GM19238 (cell line): ENCODE results near the gene FER.
"Not testable (repeated sequence)": the region's sequence is repeated elsewhere in the genome, so short reads cannot be mapped to it uniquely, and the experiment has no call there.

ENCODE experiments used
- DNase-seq: peaks from one replicate; pipeline ENCODE4 v3.0.0; 2011; ENCODE audit warnings: low spot score; ENCODE audit not compliant: insufficient read length

The FER gene

GRCh38 chr5:109171437-109172073, 423.9 kb downstream of the FER start:
- not testable (repeated sequence) for DNase-seq

DNA sequence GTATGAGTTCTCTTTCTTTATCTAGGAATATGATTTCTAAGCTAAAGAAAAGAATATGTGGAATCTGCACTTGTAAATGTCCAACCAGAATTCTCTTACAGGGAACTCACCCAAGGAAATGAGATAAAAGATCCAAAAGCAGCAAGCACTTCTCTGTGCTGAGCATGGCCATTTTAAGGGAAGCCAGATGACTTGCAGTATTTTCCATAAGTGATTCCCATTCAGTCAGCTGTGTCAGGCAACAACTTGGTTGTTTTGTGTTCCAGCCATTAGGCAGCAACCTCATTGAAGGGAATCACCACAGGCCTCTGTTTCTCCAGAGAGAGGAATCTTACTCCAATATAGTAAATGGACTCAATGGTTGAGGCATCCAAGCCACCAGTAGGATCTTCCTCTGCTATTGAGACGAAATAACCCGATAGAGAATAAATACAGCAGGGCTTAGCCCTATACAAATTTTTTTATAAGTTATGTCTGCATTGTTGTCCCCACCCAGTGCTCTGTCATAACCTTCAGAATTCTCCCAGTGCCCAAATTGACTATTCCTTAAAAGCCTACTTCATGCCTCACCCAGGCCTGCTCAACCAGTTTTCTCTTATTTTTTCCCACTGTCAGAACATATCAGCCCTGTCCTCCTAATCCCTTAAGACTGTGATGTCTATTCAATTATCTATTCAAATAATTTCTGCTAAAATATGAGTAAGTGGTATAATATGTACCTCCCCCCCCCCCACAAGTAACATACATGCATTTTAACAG, 425.5 kb downstream of the FER start:
- no peak for DNase-seq

DNA sequence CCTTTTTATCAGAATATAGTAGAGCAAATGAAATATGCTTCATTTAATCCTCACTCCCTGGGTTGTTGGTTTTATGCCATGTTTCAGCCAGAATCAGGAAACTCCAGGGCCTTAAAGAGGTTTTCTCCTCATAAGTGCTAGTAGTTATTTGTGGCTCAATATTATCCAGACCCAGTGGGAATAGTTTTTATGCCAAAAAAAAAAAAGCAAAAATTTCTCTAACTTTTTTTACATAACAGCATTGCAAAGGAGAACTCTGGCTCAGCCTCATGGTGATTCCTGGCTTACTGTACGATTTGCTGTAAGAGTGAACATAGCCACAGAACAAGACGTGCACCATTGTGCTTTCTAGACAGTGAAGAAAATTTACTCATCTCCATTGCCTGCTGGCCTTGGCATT, 429.5 kb downstream of the FER start:
- no peak for DNase-seq

- DNase-seq, result no peak
These were observed 430.1 kb downstream of the FER start for GRCh38 chr5:109177782-109178181.

- DNase-seq, result no peak
These were observed 433.0 kb downstream of the FER start for GRCh38 chr5:109180668-109181067.

DNA sequence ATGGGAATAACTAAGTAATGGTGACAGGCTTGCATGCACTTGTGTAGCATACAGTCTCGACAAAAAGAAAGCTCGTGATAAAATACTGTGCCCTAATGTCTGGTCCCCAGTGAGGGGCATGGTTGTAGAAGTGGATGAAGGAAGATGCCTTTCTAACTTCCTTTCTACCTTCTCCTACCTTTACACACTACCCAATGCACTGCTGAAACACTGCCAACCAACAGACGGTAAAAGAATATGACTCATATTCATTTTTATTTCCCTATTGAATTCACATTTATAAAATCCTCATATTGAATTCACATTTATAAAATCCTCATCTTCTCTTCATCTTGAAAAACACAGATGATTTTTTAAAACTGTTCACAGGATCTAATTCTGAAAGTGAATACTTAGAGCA, 439.1 kb downstream of the FER start:
- DNase-seq, result no peak

DNA sequence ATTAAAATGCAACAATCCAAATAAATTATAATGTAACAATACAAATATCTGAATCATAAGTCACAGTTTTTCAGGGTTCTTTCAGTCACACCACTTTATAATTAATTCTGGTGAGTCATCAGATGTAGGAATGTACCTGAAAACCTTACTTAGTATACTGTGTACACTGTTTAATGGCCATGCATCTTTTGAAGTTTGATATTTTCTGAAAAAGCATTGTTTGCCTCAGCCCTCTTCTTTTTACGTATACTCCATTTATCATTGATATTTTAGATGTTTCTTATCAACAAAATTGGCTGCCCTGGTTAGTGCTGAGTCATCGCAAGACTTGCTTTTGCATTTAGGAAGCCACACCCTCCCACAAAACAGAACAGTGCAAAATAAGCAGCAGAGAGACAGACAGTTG, 443.5 kb downstream of the FER start:
- DNase-seq, result no peak

DNA sequence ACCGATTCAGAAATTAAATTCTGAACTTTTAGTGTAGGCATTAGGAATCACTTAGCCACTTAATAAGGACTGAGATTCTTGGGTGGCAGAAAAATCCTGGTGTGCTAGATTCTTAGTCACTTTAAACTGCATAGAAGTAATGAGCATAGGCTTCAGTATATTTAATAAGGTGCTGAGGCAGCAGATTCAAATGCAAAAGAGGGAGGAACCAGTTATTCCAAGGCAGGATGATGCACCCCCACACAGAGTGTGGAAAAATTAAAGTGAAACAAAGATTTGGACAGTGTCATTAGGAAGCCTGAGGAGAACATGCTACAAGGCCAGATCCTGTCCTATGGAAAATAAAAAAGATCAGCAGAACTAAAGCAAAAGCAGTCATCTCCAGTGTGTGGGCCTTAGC, 444.3 kb downstream of the FER start:
- no peak for DNase-seq

DNA sequence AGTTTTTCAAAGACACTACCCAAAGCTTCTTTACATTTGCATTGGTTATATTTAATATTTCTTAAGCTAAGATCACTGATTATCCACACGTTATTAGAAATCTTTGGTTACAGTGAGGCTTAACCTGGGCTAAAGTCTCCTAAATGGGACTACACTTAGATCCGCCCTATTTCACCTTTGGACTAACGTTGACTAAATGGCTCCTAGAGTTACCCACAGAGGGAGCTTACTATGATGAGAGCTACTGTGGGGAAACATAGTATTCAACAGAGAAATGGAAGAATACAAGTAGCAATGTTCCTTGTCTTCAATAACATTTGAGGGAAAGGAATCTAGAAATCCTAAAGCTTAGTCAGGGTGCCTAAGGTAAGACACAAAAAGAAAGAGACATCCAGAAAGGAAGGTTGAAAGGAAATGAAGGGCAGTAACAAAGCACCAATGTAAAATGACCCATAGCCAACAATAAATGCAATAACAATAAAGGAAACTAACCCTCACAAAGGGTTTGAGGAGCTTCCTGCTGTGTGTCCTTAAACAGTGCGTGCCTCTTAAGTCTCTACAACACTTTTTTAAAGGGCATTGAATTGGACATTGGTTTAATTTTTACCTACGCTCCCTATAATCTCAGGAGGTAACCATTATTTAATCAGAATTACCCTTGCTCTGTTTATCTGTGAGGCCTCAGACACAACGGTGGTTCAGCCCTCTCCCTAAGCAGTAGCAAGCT, 445.0 kb downstream of the FER start:
- DNase-seq, result no peak

DNA sequence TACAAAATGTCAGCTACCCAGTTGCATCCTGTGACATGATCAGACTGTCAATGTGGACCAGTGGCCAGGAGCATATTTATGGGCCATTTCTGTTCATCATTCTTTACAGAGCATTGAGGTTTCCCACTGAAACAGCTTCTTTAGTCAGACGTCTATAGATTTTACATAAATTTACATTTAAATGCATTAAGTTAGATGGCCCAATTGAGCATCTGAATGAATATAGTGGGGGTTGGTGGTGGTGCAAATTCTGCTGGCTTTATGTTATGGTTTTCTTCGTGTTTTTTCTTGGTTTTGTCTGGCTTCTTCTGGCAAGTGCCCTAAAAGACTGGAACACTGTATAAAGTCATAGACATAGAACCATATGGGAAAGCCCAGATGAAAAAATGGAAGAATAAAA, 448.0 kb downstream of the FER start:
- DNase-seq, result no peak

DNA sequence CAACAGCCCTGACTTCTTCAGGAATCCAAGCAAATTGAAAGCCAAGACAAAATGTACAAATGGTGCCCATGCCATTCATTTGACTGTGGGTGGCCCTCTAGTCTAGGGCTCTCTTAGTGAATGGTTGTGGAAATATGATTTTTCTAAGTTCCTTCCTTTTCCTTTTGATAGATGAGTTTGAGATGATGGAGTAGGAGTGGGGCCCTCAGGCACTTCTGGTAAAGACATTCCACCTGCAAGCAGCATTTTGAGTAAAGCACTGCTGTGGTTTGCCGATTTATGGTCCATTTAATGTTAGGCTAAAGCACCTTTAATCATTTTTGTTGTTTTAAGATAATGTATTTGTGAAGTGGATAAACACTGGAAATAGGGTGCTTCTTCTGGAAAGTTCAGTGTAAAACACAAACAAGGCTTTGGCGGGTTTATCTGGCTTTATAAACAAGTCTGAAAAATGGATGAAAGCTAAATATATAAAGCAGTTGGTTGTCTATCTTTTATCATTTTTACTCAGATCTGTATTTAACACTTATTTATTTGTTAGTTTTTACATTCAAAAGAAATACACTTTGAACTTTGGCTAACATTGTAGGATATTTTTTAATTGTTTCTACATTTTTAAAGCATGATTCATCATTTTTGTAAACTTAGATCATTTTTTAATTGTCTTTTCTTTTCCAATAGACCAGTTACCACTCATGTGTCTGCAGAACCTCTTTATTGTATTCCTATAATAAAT, 448.6 kb downstream of the FER start:
- DNase-seq, result no peak

GRCh38 chr5:109196823-109197160, 449.1 kb downstream of the FER start:
- no peak for DNase-seq

- DNase-seq, result no peak
These were observed 451.6 kb downstream of the FER start for GRCh38 chr5:109199289-109199688.

- DNase-seq, result no peak
These were observed 452.3 kb downstream of the FER start for GRCh38 chr5:109199799-109200620.

DNA sequence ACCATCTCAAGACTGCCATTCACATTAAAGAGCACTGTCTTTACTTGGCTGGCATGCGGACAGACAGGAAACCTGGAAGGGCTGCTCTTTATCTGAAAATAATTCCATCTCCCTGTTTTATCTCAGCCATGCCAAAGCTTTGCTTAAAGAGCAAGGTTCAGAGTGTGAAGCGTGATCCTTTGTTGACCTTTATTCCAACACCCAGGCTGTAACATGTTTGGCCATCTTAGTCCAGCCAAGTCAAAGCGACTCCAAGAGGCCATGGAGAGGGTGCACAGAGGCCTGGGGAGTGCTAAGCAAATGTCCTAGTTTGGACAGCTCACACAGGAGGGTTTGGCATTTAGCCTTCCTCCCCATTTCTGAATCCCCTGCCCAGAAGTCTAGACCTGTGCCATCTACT, 467.3 kb downstream of the FER start:
- no peak for DNase-seq

- no peak for DNase-seq
These were observed 471.1 kb downstream of the FER start for GRCh38 chr5:109218818-109219217.

- no peak for DNase-seq
These were observed 475.8 kb downstream of the FER start for GRCh38 chr5:109223531-109223930.

DNA sequence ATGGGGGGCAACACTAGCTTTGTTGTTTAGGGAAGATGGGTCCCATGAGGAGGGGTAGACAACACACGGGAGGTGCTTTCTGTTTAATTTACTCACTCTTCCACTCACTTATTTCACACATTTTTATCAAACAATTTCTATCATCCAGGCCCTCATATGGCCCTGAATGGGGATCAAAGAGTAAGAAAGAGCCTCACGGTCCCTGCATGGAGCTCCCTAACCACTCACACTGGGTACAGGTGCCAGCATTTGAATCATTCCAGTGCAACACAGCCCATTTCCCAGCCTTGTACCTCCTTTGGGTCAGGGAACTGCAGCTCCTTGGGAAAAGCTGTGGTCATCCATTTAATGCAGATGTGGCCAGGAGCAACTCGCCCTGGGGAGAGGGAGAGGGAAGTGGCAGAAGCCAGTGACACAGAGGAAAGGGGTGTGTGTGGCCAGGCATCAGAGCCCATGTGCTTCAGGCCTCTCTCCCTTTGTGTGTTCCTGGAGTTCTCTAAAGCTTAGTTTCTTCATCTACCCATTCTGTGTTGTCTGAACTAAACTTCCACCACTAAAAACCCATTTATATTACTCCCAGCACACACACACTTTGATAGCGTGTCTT, 476.7 kb downstream of the FER start:
- DNase-seq, result no peak

- DNase-seq, result no peak
These were observed 478.3 kb downstream of the FER start for GRCh38 chr5:109225716-109226625.

GRCh38 chr5:109230369-109230768, 482.7 kb downstream of the FER start:
- no peak for DNase-seq
